Tibial artery (tissue), 4 donors: ENCODE data around the gene SMYD3.

Source experiments
- DNase-seq, 2 donors: peaks; one replicate each; pipeline ENCODE4 v3.0.0-alpha.2; 2019
- H3K27ac ChIP-seq, 2 donors: fragments of 200-600 bp; sonication (generic) in 1 of 2; 1 replicate in 1 of 2; 2 replicates in 1 of 2; pipeline ENCODE4 v1.5.1; 2018 to 2019; ENCODE audit warnings: mild to moderate bottlenecking in 1 of 2
- H3K27me3 ChIP-seq, 2 donors: fragments of 200-600 bp; sonication (generic) in 1 of 2; one replicate each; pipeline versions ENCODE4 v1.5.1 to v1.6.0; 2016 to 2019
- H3K36me3 ChIP-seq, 3 donors: fragments of 200-600 bp; sonication (generic) in 2 of 3; one replicate each; pipeline ENCODE4 v1.5.1; 2016 to 2019; ENCODE audit warnings: mild to moderate bottlenecking in 2 of 3
- H3K4me1 ChIP-seq, 4 donors: fragments of 200-600 bp; sonication (generic) in 2 of 4; 1 replicate in 3 of 4; 2 replicates in 1 of 4; pipeline ENCODE4 v1.5.1; 2016 to 2019
- H3K4me3 ChIP-seq, 2 donors: fragments of 200-600 bp; sonication (generic) in 1 of 2; 1 replicate in 1 of 2; 2 replicates in 1 of 2; pipeline ENCODE4 v1.5.1; 2018 to 2019; ENCODE audit warnings: mild to moderate bottlenecking in 2 of 2
- H3K9me3 ChIP-seq, 3 donors: fragments of 200-600 bp; sonication (generic) in 1 of 3; one replicate each; pipeline ENCODE4 v1.5.1; 2016 to 2019
- intact Hi-C: fragments of 100-400 bp; cut with DNase I; formaldehyde crosslinking; loops from one replicate; pipeline ENCODE4 v1.15.0; 2023; ENCODE audit warnings: low total_unique reads
- TF ChIP-seq, protein P1 (sequence below), 2 experiments: fragments of 200-600 bp in 1 of 2; fragments of 450-650 bp in 1 of 2; IDR thresholded peaks; one replicate each; pipeline ENCODE4 v1.5.1; 2017 to 2019; ENCODE audit warnings: antibody characterized with exemption in 2 of 2, mild to moderate bottlenecking in 1 of 2, moderate library complexity in 1 of 2

SMYD3 gene

DNA sequence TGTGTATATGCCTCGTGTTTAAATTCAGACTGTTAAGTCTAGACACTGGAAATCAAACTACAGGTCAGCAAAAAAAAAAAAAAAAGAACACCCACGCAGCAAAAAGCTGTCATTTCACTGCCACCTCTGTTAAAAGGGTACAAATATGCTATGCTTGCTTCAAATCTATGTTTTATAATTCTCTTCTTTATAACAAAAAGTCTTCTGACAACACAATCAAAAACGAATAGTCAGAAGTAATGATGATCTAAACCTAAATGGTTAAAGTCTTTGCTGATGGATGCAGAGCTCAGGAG lies 438.9 kb downstream of the SMYD3 start:
- Histone ChIP-seq H3K4me1 (no peaks in the 10 kb centered on the region), H3K27ac (no peak overlapping the region), H3K36me3 (no peaks in the 10 kb centered on the region), H3K27me3 (no peaks in the 10 kb centered on the region), H3K9me3 (no peaks in the 10 kb centered on the region), H3K4me3 (no peak overlapping the region)
- intact Hi-C loops, result no loop called here
- no peak for DNase-seq
- TF ChIP-seq, protein P1, sequence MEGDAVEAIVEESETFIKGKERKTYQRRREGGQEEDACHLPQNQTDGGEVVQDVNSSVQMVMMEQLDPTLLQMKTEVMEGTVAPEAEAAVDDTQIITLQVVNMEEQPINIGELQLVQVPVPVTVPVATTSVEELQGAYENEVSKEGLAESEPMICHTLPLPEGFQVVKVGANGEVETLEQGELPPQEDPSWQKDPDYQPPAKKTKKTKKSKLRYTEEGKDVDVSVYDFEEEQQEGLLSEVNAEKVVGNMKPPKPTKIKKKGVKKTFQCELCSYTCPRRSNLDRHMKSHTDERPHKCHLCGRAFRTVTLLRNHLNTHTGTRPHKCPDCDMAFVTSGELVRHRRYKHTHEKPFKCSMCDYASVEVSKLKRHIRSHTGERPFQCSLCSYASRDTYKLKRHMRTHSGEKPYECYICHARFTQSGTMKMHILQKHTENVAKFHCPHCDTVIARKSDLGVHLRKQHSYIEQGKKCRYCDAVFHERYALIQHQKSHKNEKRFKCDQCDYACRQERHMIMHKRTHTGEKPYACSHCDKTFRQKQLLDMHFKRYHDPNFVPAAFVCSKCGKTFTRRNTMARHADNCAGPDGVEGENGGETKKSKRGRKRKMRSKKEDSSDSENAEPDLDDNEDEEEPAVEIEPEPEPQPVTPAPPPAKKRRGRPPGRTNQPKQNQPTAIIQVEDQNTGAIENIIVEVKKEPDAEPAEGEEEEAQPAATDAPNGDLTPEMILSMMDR (IDR thresholded peaks at IDR 0.05), result no peak

DNA sequence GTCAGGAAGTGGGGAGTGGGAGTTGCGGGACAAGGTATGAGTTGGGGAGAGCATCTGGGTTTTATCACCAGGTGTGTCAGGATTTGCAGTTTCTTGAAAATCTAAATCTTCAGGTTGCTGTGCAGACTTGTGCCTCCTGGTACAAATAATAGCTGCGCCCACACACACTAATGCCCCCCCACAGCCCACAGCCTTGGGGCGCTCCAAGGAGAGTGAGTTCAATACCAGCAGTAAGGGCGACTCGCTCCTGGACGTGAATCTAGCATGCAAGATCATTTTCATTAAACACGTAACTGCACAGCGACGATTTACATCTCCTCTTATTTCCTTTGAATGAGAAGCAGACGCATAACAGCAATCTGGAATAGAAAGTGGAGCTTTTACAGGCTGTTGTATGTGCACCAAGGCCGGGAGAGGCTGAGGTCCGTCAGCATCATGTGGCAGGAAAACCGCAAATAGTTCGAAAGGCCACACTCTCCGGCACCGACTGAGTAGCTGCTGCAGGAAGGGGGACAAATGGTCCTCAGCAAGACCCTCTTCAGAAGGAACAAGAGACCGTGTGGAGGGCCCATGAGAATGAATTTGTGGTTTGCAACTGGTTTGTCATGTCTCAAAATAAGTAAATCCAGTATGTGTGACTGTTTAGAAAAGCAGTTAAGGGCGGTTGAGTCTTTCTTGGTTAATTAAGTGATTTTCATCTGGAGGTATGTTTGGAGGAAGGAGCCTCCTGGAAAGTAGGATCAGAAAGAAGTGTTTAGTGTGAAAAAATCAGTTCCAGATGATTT lies 439.5 kb downstream of the SMYD3 start:
- Histone ChIP-seq H3K27ac (no peak overlapping the region), H3K4me1 (no peaks in the 10 kb centered on the region), H3K36me3 (no peaks in the 10 kb centered on the region), H3K27me3 (no peaks in the 10 kb centered on the region), H3K4me3 (no peak overlapping the region), H3K9me3 (no peaks in the 10 kb centered on the region)
- intact Hi-C loops, result no loop called here
- TF ChIP-seq, protein P1 (IDR thresholded peaks at IDR 0.05), result no peak
- no peak for DNase-seq

DNA sequence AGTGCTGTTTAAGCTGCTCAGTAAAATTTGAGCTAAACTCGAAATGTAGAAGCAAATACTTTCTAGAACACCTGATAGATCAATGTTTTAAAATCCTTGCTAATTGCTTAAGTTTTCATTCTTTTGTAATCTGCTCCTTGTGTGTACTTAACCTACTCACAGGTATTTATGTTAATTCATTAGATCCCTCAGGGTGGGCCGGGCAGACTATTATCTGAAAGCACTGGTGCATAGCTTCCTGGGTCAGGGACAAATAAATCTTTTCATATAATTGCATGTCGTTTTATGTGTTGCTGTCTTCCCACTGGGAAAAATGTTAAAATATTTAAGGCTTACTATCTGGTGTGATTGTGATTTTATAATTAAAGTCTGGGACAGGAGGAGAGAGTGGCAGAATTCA lies 440.5 kb downstream of the SMYD3 start:
- TF ChIP-seq, protein P1 (IDR thresholded peaks at IDR 0.05), result no peak

DNA sequence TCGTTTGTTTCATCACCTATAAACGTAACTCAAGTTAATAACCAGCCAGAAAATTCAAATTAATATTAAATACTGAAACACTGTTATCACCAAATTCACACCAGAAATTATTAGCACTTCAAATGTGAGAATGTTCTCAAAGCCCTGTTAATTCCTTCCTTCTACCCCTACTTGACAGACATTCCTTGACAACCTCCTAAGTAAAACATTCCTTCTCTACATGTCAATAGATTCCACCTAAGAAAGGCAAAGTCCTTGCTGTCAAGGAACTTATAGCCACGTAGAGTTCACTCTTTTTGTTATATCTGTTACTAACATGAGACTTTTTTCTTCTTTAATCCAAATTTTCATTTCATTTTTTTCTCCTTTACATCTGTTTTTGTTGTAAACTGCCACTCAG lies 441.5 kb downstream of the SMYD3 start:
- Histone ChIP-seq H3K27me3 (no peaks in the 10 kb centered on the region), H3K4me1 (no peaks in the 10 kb centered on the region), H3K27ac (no peak overlapping the region), H3K9me3 (no peaks in the 10 kb centered on the region), H3K4me3 (no peak overlapping the region), H3K36me3 (no peaks in the 10 kb centered on the region)
- DNase-seq, result no peak
- intact Hi-C loops, result no loop called here
- TF ChIP-seq, protein P1 (IDR thresholded peaks at IDR 0.05), result no peak

More for the DNA sequence above, 440.5 kb downstream of the SMYD3 start:
- H3K9me3 ChIP-seq, result no peaks in the 10 kb centered on the region
- H3K27ac ChIP-seq, result no peak overlapping the region
- H3K27me3 ChIP-seq, result no peaks in the 10 kb centered on the region
- H3K4me3 ChIP-seq, result no peak overlapping the region
- no peaks in the 10 kb centered on the region for H3K4me1 ChIP-seq
- H3K36me3 ChIP-seq, result no peaks in the 10 kb centered on the region
- DNase-seq, result no peak
- intact Hi-C loops, result no loop called here

DNA sequence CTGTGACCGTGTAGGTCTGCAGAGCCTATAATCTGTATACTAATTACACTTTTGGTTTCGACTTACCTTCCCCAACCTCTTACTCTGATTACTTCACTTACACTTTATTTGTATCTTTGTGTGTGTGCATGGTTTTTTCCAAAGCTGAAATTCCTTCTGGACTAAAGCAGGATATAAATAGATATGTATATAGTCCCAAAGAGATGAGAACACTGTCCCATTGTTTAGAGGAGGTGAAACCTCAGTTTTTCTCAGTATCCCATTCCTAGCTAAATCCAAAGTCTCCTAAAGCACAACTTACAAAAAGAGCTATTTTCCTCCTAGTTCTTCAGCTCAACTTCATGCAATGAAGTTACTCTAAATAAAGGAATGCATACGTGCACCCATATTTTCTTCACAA lies 442.2 kb downstream of the SMYD3 start:
- Histone ChIP-seq H3K9me3 (no peaks in the 10 kb centered on the region), H3K4me1 (no peaks in the 10 kb centered on the region), H3K4me3 (no peak overlapping the region), H3K27ac (no peak overlapping the region), H3K27me3 (no peaks in the 10 kb centered on the region), H3K36me3 (no peaks in the 10 kb centered on the region)
- DNase-seq, result no peak
- TF ChIP-seq, protein P1 (IDR thresholded peaks at IDR 0.05), result no peak
- intact Hi-C loops, result no loop called here
